Measurements from ENCODE around the gene WTIP. TPM values are rescaled to one million over a fixed set of nuclear protein-coding genes. Genes with fewer than 3 reads are reported as not detected.

The WTIP gene
- total and polyA plus RNA-seq, 2 of the 4 experiments (the other 2 are of a cell fraction), result 30.3 to 48.9 TPM

DNA sequence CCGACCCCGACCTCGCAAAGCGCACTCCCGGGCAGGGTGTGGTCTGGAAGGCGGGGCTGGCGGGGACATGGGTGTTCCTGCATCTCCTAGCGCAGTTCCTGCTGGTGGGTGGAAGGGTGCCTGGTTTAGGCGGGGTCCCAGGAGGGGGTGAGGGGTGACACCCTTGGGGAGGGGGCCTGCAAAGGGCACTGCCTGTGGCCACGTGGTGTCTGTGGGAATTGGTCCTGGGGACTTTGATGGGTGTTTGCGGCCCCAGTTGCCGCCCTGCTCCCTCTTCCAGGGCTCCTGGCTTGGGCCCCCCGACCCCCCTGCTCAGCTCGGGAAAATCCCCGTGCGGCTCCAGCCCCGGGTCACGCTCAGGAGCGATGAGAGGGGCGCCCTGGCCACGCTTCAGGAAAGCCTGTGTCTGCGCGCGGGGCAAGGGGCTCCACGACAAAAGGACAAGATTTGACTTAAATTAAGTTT is 19.1 kb downstream of the WTIP start:
- Histone ChIP-seq H4K91ac (ENCODE audit: insufficient read depth, low read depth, low read length) (no peak overlapping the region), H3K56ac (ENCODE audit: extremely low read depth, insufficient read depth, low read length) (no peak overlapping the region), H3K9me1 (ENCODE audit: insufficient read depth, low read length) (0 out of 2 replicates have a peak, but pooled peaks cover 4% of the 10 kb centered on the region), H2AFZ (replicated peaks; ENCODE audit: low read length, poor library complexity) (no peak overlapping the region), H3K4ac (ENCODE audit: low read depth, low read length) (no peak overlapping the region), H3K14ac (replicated peaks; ENCODE audit: low read depth, low read length) (no peak overlapping the region), H2BK5ac (ENCODE audit: low read depth, low read length, poor library complexity, severe bottlenecking) (no peak overlapping the region), H2BK20ac (ENCODE audit: low read depth, low read length) (no peak overlapping the region), H3K23ac (ENCODE audit: low read depth, low read length) (no peak overlapping the region), H3K36me3 (ENCODE audit: control insufficient read depth, insufficient read depth, low read length) (peaks cover 32% of the 10 kb centered on the region), H4K5ac (ENCODE audit: low read depth, low read length) (no peak overlapping the region), H2BK120ac (ENCODE audit: low read depth, low read length) (no peak overlapping the region), H3K9ac (ENCODE audit: low read depth, low read length) (no peak overlapping the region), H3K4me2 (ENCODE audit: low read depth, low read length) (no peak overlapping the region), H4K8ac (ENCODE audit: low read depth in 2 of 2, low read length in 2 of 2) (no peak overlapping the region), H3K27me3 (ENCODE audit: control insufficient read depth, insufficient read depth, low read length) (no peaks in the 10 kb centered on the region), H2AK9ac (replicated peaks; ENCODE audit: low read depth, low read length, poor library complexity) (no peak overlapping the region), H2AK5ac (ENCODE audit: low read depth, low read length) (no peak overlapping the region), H3K27ac (ENCODE audit: insufficient read depth, low read length) (no peak overlapping the region), H4K20me1 (ENCODE audit: insufficient read depth, low read length) (peaks cover 18% of the 10 kb centered on the region), H3K18ac (ENCODE audit: low read depth, low read length) (no peak overlapping the region), H2BK15ac (ENCODE audit: low read depth, low read length) (no peak overlapping the region), H3K9me3 (ENCODE audit: control insufficient read depth, insufficient read depth, low read length) (no peaks in the 10 kb centered on the region), H3K4me1 (ENCODE audit: control insufficient read depth, insufficient read depth, low read length) (peaks cover 7% of the 10 kb centered on the region; the same call in 1 of the 2 replicates), H3K79me1 (ENCODE audit: low read depth in 1 of 2, low read length in 2 of 2) (peaks cover 3 to 12% of the 10 kb centered on the region in 2 experiments; a peak in 2 of 4 replicates), H3K4me3 (ENCODE audit: insufficient read depth, low read depth, low read length) (no peak overlapping the region)
- dilution Hi-C loops (cut with HindIII; ENCODE audit: low sequenced_read_pairs, unreplicated experiment), result no loop called here
- TF ChIP-seq NFE2L2 (IDR thresholded peaks at IDR 0.05; ENCODE audit: low read depth, low read length) (no peak), MAZ (IDR thresholded peaks at IDR 0.05; ENCODE audit: borderline replicate concordance, low read depth, low read length) (no peak), RAD21 (IDR thresholded peaks at IDR 0.05; ENCODE audit: low read length) (no peak)
- no TSS peak for BruUV-seq (replicated peaks)
- ChIA-PET POLR2A (ENCODE audit: unreplicated experiment) (no interaction called here), CTCF (interaction anchor here (1.0 kb wide), 1 partner anchor 27 kb away, joined by 3 read pairs; no protein-coding TSS in a partner anchor)
- intact Hi-C loops (cut with micrococcal nuclease), result loop anchor here (1.0 kb wide), 3 partner anchors 96 to 212 kb away; partner anchors contain the start of gene PDCD2L
- no peak for ATAC-seq (ENCODE audit: low read depth)
- in situ Hi-C loops (cut with MboI; ENCODE audit: low sequenced_read_pairs), result no loop called here
- no CpG with 5 or more reads among the region's 25 CpGs for WGBS, 2 experiments (ENCODE audit: extremely low coverage in 2 of 2, insufficient read length in 1 of 2)
- no peak for DNase-seq
